ENCODE results near the gene LY6G5B. TPM values are rescaled to one million over a fixed set of nuclear protein-coding genes. Genes with fewer than 3 reads are reported as not detected.

The LY6G5B gene
- total RNA-seq, 1 donor from 2014 or later, result 1.5 TPM

DNA sequence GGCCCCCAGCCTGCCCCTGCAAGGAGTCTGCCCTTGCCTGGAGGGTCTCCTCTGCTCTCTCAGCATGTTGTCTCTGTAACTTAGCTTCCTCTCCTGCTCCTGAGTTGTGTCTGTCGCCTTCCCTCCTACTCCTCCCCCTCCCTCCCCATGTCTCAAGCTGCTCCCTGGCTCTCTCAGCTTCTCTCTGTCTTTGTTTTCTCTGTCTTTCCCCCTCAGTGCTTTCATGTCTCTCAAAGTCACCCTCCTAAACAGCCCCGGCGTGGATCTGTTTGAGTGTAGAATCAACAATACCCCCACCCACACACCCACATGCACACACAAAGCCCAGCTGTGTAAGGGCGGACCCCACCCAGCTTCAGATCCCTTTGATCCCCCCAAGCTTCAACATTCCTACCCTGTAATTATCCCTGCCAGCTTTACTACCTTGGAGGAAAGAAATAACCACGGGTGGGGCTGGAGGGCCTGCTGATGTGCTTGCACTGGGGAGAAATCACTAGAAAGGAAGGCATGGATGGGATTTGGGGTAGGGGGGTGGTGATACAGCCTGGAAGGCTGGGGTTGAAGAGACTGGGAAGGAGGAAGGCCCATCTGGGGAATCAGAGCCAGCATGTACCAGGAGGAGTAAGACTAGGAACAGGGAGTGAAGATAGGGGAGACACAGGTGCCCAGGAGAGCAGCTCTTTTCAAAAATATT lies 44.4 kb downstream of the LY6G5B start:
- no peak for DNase-seq (ENCODE audit: low read depth, low spot score)

DNA sequence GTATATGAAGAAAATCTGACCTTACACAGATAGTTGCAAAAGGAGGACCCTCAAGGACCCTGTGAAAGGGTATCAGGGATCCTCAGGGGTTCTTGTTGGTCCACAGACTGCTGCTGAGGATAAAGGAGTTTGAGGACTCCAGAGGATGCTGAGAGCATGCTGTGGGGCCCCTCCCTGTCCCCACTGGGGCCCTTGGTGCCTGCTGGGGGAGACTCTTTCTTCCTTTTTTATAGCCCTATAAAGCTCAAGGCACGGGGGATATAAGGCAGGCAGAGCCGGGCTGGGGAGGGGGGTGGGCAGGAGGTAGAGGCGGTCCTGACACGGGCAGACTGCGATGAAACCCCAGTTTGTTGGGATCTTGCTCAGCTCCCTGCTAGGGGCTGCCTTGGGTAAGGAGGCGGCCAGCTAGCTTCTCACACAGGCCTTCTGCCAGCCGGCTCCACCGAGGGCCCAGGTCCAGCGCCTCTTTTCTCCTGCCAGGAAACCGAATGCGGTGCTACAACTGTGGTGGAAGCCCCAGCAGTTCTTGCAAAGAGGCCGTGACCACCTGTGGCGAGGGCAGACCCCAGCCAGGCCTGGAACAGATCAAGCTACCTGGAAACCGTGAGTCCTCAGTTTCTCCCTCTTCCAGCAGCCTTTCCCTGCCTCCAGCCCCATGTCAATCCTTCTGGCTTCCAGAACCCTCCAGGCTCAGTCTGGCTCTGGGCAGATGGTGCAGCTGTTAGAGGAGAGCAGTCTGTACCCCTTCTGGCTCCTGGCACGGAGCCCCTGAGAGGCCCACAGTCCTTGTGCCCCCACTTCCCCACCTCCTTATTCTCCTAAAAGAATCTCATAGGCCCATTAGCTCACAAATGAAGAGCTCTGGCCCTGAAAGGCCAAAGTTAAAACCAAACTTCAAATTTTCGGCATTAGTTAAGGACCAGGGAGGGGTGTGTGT lies 45.5 kb downstream of the LY6G5B start, which contains the start of gene LY6G6D:
LY6G6D (plus strand) TSS at position 327 of the 937 bp plus-strand sequence; CDS start at position 335, 8 bp downstream.
- DNase-seq (ENCODE audit: low read depth, low spot score), result no peak

DNA sequence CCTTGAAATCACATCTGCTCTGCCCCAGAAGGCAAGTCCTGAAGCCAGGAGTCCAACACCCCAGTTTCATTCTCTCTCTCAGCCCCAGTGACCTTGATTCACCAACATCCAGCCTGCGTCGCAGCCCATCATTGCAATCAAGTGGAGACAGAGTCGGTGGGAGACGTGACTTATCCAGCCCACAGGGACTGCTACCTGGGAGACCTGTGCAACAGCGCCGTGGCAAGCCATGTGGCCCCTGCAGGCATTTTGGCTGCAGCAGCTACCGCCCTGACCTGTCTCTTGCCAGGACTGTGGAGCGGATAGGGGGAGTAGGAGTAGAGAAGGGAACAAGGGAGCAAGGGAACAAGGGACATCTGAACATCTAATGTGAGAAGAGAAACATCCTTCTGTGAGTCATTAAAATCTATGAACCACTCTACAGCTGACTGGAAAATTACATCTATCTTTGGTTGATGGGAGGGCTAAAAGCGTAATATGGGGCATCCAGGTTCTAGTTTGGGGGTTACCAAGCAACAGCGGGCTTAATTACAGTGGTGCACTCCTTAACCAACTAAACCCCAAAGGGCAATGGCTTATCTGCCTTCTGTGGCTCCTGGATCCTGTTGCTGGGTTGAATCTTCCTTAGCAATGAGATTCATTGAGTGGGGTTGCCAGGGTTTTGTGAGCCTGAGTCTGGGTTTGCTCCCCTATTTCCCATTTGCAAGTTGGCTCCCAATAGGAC lies 47.9 kb downstream of the LY6G5B start:
- no peak for DNase-seq (ENCODE audit: low read depth, low spot score)

DNA sequence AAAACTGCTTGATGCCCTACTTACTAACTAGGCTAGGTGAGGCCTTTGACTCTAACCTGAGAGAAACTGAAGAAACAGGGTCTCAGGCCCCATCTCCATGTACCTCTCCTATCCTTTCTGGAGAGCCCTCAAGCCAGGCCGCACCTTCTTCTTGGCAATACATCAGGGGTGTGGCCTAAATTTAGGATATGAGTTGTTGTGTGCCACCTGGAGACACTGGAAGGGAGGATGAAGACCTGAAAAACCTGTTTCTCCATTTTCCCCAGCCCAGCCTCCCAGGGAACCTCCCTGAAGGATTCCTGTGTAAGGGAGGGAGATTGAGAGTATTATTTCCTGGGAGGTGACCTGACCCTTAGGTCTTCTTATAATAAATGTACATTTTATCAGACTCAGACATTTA lies 48.5 kb downstream of the LY6G5B start:
- no peak for DNase-seq (ENCODE audit: low read depth, low spot score)

DNA sequence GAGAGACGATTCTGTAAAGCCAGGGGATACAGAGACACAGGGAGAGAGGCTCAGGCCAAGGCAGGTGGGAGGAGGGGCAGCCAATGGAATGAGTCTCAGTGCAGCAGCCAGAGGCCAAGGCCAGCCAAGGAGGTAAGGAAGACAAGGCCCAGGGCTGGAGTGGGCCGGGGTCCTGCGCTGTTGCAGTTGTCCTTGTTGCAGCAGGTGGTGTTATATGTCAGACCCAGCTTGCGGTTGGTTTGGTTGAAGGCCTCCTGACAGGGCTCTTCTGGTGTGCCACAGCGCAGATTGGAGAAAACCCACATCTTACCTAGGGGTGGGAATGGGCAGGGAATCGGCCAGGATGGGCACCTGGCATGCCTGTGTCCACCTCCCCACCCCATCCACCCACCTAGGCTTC lies 49.2 kb downstream of the LY6G5B start:
- no peak for DNase-seq (ENCODE audit: low read depth, low spot score)

DNA sequence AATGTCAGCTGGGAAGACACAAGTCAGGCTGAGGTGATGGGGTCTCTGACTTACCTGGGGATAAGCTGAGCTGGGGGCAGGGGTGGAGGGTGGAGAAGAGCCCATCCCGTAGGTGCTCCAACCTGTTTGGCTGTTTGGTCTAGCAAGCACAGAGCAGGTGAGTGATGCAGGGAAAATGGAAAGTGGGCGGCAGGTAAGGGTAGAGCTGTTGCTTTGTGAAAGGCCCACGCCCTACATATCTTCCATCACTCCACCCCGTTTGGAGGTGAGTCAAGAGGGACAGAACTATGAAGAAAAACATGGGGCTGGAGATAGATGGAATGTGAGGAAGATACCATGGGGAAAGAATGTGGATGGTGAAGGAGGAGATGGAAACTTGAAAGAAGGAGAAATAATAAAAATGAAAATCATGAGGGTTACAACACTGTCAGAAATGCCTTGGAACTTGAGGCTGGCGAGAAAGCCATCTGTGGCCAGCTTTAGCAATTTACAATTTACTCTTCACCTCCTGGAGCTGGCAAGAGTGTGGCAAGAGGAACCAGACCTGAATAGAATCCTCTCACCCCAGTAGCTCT lies 50.5 kb downstream of the LY6G5B start:
- no peak for DNase-seq (ENCODE audit: low read depth, low spot score)

DNA sequence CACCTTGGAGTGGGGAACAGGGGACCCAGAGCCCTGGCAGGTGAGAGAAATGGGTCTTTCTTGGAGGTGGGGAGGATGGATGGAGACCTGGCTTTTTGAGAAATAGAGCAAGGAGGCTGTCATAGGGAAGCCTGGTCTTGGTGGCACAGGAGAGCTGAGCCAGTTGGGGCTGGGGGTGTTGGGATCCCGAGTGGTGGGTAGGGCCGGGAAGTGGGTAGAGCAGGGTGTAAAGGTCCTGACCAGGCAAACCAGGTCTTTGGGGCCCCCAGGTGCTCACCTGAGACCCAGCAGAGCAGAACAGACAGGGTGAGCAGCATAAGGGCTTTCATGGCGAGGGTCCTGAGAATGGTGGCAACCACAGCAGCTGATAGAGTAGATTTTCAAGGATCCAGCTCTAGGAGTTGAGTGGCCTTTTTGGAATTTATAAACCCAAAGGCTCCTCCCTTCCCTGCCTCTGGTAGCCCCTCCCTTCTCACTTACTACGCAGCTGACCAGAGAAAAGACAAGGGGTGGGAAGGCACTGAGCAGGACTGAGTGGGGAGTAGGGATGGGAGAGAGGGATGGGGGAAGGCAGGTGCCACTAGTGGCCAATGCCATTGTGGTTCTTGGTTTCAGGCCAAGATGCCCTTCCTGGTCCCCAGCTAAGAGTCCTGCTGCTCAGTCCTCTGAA lies 51.7 kb downstream of the LY6G5B start, which contains the start of gene LY6G6C:
LY6G6C (minus strand) TSS at position 396 of the 670 bp plus-strand sequence; CDS start at position 329, 67 bp downstream.
- no peak for DNase-seq (ENCODE audit: low read depth, low spot score)

DNA sequence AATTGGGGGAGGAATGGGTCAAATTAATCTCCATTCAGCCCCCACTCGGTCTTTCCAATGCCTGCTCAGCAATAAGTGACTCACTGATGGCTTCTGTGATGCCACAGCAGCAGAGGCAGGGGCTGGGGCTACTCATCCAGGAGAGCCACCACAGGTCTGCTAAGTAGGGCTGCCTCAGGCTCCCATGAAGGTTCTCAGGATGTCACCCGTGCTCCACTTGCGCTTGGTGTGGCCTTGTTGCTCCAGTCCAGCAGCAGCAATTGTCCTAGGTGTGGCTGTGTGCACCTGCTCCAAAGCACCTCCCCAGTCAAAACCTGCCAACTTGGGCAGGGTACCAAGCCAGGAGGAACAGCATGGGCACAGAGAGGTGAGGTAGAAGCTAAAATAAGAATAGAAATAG lies 52.4 kb downstream of the LY6G5B start:
- no peak for DNase-seq (ENCODE audit: low read depth, low spot score)

Other genes with a start within 250 kb of the LY6G5B start
- gene MICB, start 171.8 kb upstream of the LY6G5B start, total RNA-seq, result 24.8 and 29.2 TPM in 2 replicates
- not detected in 2 replicates for gene MCCD1, start 141.0 kb upstream of the LY6G5B start, total RNA-seq
- 507 and 634 TPM in 2 replicates for gene DDX39B, start 128.0 kb upstream of the LY6G5B start, total RNA-seq
- gene ATP6V1G2, start 123.4 kb upstream of the LY6G5B start, total RNA-seq, result 0.42 and 0.59 TPM in 2 replicates
- gene NFKBIL1, start 122.4 kb upstream of the LY6G5B start, total RNA-seq, result 21.9 and 30.1 TPM in 2 replicates
- gene LTA, start 97.7 kb upstream of the LY6G5B start, total RNA-seq, result 0.07 TPM in 1 of 2 replicates, not detected in the other
- gene TNF, start 94.4 kb upstream of the LY6G5B start, total RNA-seq, result not detected in 2 replicates
- 1.6 and 2.2 TPM in 2 replicates for gene LTB, start 87.6 kb upstream of the LY6G5B start, total RNA-seq
- gene LST1, start 83.7 kb upstream of the LY6G5B start, total RNA-seq, result 0.14 and 0.73 TPM in 2 replicates
- not detected in 2 replicates for gene NCR3, start 77.0 kb upstream of the LY6G5B start, total RNA-seq
- not detected in 2 replicates for gene AIF1, start 54.7 kb upstream of the LY6G5B start, total RNA-seq
- gene PRRC2A, start 49.3 kb upstream of the LY6G5B start, total RNA-seq, result 33.6 and 36.4 TPM in 2 replicates
- gene BAG6, start 17.3 kb upstream of the LY6G5B start, total RNA-seq, result 110 and 116 TPM in 2 replicates
- gene APOM, start 14.1 kb upstream of the LY6G5B start, total RNA-seq, result 0.40 and 0.46 TPM in 2 replicates
- gene C6orf47, start 9.2 kb upstream of the LY6G5B start, total RNA-seq, result 18.7 and 20.5 TPM in 2 replicates
- gene GPANK1, start 5.0 kb upstream of the LY6G5B start, total RNA-seq, result 12.1 and 12.5 TPM in 2 replicates
- gene CSNK2B, start 3.9 kb upstream of the LY6G5B start, total RNA-seq, result 98.5 and 102 TPM in 2 replicates
- 0.86 and 0.88 TPM in 2 replicates for gene LY6G5C, start 11.1 kb downstream of the LY6G5B start, total RNA-seq
- gene ABHD16A, start 33.3 kb downstream of the LY6G5B start, total RNA-seq, result 37.3 and 65.3 TPM in 2 replicates
- gene LY6G6F, start 36.9 kb downstream of the LY6G5B start, total RNA-seq, result not detected in 2 replicates
- not detected in 2 replicates for gene LY6G6D, start 45.4 kb downstream of the LY6G5B start, total RNA-seq
- not detected in 2 replicates for gene LY6G6C, start 51.8 kb downstream of the LY6G5B start, total RNA-seq
- not detected in 2 replicates for gene MPIG6B, start 53.4 kb downstream of the LY6G5B start, total RNA-seq
- gene DDAH2, start 59.3 kb downstream of the LY6G5B start, total RNA-seq, result 84.0 and 89.4 TPM in 2 replicates
- 860 and 926 TPM in 2 replicates for gene CLIC1, start 66.6 kb downstream of the LY6G5B start, total RNA-seq
- 6.1 and 6.7 TPM in 2 replicates for gene MSH5, start 70.0 kb downstream of the LY6G5B start, total RNA-seq
- gene SAPCD1, start 92.7 kb downstream of the LY6G5B start, total RNA-seq, result 0.78 and 0.92 TPM in 2 replicates
- gene VWA7, start 107.4 kb downstream of the LY6G5B start, total RNA-seq, result under 0.01 and 0.11 TPM in 2 replicates
- gene VARS1, start 125.8 kb downstream of the LY6G5B start, total RNA-seq, result 73.2 and 74.0 TPM in 2 replicates
- 45.8 and 55.3 TPM in 2 replicates for gene LSM2, start 137.0 kb downstream of the LY6G5B start, total RNA-seq
- gene HSPA1L, start 145.3 kb downstream of the LY6G5B start, total RNA-seq, result 0.53 and 1.9 TPM in 2 replicates
- 33.6 and 431 TPM in 2 replicates for gene HSPA1A, start 145.6 kb downstream of the LY6G5B start, total RNA-seq
- gene HSPA1B, start 157.8 kb downstream of the LY6G5B start, total RNA-seq, result 48.7 and 575 TPM in 2 replicates
- gene NEU1, start 192.8 kb downstream of the LY6G5B start, total RNA-seq, result 54.3 and 71.7 TPM in 2 replicates
- 0.07 TPM in 1 of 2 replicates, not detected in the other for gene SLC44A4, start 209.0 kb downstream of the LY6G5B start, total RNA-seq
- gene EHMT2, start 227.7 kb downstream of the LY6G5B start, total RNA-seq, result 46.4 and 61.8 TPM in 2 replicates
- gene ZBTB12, start 232.1 kb downstream of the LY6G5B start, total RNA-seq, result 3.5 and 5.2 TPM in 2 replicates